ENCODE measurements around the gene COTL1.

The COTL1 gene

DNA sequence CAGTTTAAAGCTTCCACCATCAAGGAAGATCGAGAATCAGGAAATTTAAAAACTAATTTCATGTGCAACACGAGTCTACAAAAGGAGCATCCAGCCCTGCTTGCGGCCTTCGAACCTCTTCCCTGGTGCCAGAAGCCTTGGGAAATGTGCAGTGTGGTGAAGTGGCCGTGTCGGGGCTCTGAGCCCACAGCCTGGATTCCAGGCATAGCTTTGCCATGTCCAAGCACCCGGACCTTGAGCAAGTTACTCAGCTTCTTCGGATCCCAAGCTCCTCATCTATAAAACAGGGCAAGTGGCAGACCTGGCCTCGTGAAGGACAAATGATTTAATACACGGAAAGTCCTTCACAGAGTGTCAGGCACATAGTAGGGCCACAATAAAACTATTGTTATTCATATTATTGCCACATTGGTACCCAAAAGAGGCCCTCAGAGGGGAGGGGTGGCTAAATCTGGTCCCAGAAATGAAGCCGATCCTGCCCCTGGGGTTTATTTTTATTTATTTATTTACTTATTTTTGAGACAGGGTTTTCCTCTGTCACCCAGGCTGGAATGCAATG, 34.8 kb downstream of the COTL1 start:
- peaks cover 21 to 42% of the 10 kb centered on the region in 2 experiments for H3K4me1 ChIP-seq (ENCODE audit: control insufficient read depth in 1 of 2, insufficient read depth in 1 of 2, low read depth in 1 of 2, low read length in 1 of 2)
- H3K36me3 ChIP-seq = peaks cover 90% of the 10 kb centered on the region
- H3K27me3 ChIP-seq = no peaks in the 10 kb centered on the region
- TF ChIP-seq, protein P1, sequence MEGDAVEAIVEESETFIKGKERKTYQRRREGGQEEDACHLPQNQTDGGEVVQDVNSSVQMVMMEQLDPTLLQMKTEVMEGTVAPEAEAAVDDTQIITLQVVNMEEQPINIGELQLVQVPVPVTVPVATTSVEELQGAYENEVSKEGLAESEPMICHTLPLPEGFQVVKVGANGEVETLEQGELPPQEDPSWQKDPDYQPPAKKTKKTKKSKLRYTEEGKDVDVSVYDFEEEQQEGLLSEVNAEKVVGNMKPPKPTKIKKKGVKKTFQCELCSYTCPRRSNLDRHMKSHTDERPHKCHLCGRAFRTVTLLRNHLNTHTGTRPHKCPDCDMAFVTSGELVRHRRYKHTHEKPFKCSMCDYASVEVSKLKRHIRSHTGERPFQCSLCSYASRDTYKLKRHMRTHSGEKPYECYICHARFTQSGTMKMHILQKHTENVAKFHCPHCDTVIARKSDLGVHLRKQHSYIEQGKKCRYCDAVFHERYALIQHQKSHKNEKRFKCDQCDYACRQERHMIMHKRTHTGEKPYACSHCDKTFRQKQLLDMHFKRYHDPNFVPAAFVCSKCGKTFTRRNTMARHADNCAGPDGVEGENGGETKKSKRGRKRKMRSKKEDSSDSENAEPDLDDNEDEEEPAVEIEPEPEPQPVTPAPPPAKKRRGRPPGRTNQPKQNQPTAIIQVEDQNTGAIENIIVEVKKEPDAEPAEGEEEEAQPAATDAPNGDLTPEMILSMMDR (IDR thresholded peaks at IDR 0.05) = no peak
- H3K27ac ChIP-seq = peak overlapping the region; percentile 73
- H3K9me3 ChIP-seq = no peaks in the 10 kb centered on the region
- H3K4me3 ChIP-seq (ENCODE audit: low read depth in 1 of 2, low read length in 1 of 2) = no peak overlapping the region

DNA sequence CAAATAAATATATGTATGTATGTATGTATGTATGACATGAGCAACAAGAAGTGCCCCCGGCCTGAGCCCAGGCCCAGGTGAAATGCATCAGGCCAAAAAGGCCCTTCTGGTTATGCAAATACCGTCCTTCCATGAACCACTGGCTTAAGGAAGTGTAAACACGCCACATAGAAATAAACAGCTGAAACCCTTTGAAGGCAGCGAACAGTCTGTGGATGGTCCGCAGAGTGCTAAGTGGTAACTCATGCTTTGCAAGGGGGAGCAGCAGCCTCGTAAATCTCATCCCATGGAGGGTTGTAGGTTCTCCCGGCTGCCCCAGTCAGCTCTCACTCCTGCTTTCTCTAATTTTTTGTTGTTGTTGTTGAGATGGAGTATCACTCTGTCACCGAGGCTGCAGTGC, 36.7 kb downstream of the COTL1 start:
- H3K36me3 ChIP-seq = peaks cover 81% of the 10 kb centered on the region
- peak overlapping the region; percentile 50 for H3K27ac ChIP-seq
- H3K4me1 ChIP-seq (ENCODE audit: control insufficient read depth in 1 of 2, insufficient read depth in 1 of 2, low read depth in 1 of 2, low read length in 1 of 2) = peaks cover 21 to 44% of the 10 kb centered on the region in 2 experiments
- H3K4me3 ChIP-seq (ENCODE audit: low read depth in 1 of 2, low read length in 1 of 2) = no peak overlapping the region
- no peaks in the 10 kb centered on the region for H3K9me3 ChIP-seq
- TF ChIP-seq, protein P1 (IDR thresholded peaks at IDR 0.05) = no peak
- H3K27me3 ChIP-seq = no peaks in the 10 kb centered on the region

DNA sequence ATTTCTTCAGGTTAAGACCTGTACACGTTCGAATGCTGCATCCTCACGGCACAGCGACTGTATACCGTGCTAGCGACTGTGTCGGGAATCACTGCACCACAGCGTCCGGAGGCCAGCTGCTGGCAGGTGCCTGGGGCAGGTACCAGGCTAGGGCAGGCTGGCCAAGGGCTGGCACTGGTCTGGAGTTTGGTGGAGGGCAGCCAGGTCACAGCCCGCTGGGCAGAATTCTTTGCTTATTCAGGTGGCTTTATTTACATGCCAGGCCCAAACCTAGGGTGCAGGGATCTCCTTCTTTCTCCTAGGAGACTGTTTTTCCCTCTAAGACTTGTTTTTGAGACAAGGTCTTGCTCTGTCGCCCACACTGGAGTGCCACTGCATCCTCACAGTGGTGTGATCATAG, 37.9 kb downstream of the COTL1 start:
- Histone ChIP-seq H3K4me1 (ENCODE audit: control insufficient read depth in 1 of 2, insufficient read depth in 1 of 2, low read depth in 1 of 2, low read length in 1 of 2) (peaks cover 19 to 43% of the 10 kb centered on the region in 2 experiments), H3K36me3 (peaks cover 78% of the 10 kb centered on the region), H3K27me3 (no peaks in the 10 kb centered on the region), H3K4me3 (ENCODE audit: low read depth in 1 of 2, low read length in 1 of 2) (no peak overlapping the region), H3K9me3 (no peaks in the 10 kb centered on the region), H3K27ac (peak overlapping the region; percentile 50)
- TF ChIP-seq, protein P1 (IDR thresholded peaks at IDR 0.05) = no peak

DNA sequence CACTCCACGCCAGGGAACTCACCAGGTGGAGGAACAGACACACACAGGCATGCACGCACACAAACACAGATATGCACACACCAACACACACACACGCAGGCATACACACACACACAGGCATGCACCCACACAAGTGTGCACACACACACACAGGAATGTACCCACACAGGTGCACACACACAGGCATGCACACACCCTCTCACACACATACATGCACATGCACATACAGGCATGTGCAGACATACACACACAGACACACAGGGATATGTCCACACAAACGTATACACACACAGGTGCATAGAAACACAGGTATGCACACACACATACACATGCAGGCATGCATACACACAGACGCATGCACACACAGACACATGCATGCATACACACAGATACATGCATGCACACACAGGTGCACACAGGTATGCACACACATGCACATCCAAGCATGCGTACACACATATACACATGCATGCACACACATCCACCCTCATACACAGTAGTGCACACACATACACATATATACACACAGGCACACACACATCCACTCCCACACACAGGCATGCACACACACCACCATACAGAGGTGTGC, 39.2 kb downstream of the COTL1 start:
- TF ChIP-seq, protein P1 (IDR thresholded peaks at IDR 0.05) = no peak
- Histone ChIP-seq H3K9me3 (no peaks in the 10 kb centered on the region), H3K27me3 (no peaks in the 10 kb centered on the region), H3K4me1 (ENCODE audit: control insufficient read depth in 1 of 2, insufficient read depth in 1 of 2, low read depth in 1 of 2, low read length in 1 of 2) (peaks cover 11 to 34% of the 10 kb centered on the region in 2 experiments), H3K36me3 (peaks cover 73% of the 10 kb centered on the region), H3K4me3 (ENCODE audit: low read depth in 1 of 2, low read length in 1 of 2) (no peak overlapping the region), H3K27ac (no peak overlapping the region)

DNA sequence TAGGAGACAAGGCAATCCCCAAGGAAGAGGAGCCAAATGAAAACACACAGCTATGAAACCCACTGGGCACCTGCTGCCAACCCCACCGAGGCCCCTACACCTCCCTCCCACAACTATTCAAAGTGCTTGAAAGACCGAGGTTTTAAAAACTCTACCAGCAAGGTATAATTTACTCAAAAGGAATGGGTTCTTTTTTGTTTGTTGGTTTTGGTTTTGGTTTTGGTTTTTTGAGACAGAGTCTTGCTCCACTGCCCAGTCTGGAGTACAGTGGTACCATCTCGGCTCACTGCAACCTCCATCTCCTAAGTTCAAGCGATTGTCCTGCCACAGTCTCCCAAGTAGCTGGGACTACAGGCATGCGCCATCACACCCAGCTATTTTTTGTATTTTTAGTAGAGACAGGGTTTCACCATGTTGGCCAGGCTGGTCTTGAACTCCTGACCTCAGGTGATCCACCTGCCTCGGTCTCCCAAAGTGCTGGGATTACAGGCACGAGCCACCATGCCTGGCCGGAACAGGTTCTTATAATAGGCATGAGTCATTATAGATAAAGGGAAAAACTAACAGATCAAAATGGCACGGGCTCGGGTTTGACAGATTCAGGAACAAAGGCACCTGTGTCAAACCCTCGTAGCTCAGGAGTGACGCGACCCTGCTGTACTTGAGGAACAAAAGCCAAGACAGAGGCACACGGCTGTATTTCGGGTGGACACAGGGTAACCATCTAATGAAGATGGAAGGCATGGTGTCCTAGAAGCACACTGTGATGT, 40.7 kb downstream of the COTL1 start:
- H3K4me1 ChIP-seq (ENCODE audit: control insufficient read depth in 1 of 2, insufficient read depth in 1 of 2, low read depth in 1 of 2, low read length in 1 of 2) = peaks cover 11 to 29% of the 10 kb centered on the region in 2 experiments
- H3K27ac ChIP-seq = peak overlapping the region; percentile 65

More for the DNA sequence above, 40.7 kb downstream of the COTL1 start:
- H3K4me3 ChIP-seq (ENCODE audit: low read depth in 1 of 2, low read length in 1 of 2) = no peak overlapping the region
- H3K9me3 ChIP-seq = no peaks in the 10 kb centered on the region
- no peaks in the 10 kb centered on the region for H3K27me3 ChIP-seq
- H3K36me3 ChIP-seq = peaks cover 70% of the 10 kb centered on the region
- TF ChIP-seq, protein P1 (IDR thresholded peaks at IDR 0.05) = no peak
